Activated CD4-positive, alpha-beta T cell treated with anti-CD3 and anti-CD28 coated beads, Interleukin-2, amount 10 ng/mL, durations not matched to agents 24 days and 14 days (primary cell): Measurements from ENCODE around the gene GART. TPM values are rescaled to one million over a fixed set of nuclear protein-coding genes. Genes with fewer than 3 reads are reported as not detected.
A peak's percentile ranks its signal among the peaks of the same experiment; 100 is the strongest.
"Not testable (repeated sequence)": the region's sequence is repeated elsewhere in the genome, so short reads cannot be mapped to it uniquely, and the experiment has no call there.

Source experiments
- DNase-seq: peaks from one replicate; pipeline ENCODE4 v3.0.0; 2022
- H3K27ac Mint-ChIP-seq: one replicate; pipeline ENCODE4 v1.8.0; 2022; ENCODE audit warnings: mild to moderate bottlenecking, mixed read lengths
- H3K27me3 Mint-ChIP-seq: one replicate; pipeline ENCODE4 v1.8.0; 2022; ENCODE audit warnings: mixed read lengths
- H3K36me3 Mint-ChIP-seq: one replicate; pipeline ENCODE4 v1.8.0; 2022; ENCODE audit warnings: low read depth, mild to moderate bottlenecking, mixed read lengths
- H3K4me1 Mint-ChIP-seq: one replicate; pipeline ENCODE4 v1.8.0; 2021; ENCODE audit warnings: mixed read lengths
- H3K4me3 Mint-ChIP-seq: one replicate; pipeline ENCODE4 v1.8.0; 2022; ENCODE audit warnings: mild to moderate bottlenecking, moderate library complexity, mixed read lengths
- H3K9me3 Mint-ChIP-seq: one replicate; pipeline ENCODE4 v1.8.0; 2021; ENCODE audit warnings: mixed read lengths
- intact Hi-C: fragments of 100-400 bp; cut with micrococcal nuclease; formaldehyde crosslinking; loops from one replicate; pipeline ENCODE4 v1.15.1; 2023
- total RNA-seq: library from RNA; stranded (reverse); gene quantifications from 2 replicates; pipeline ENCODE4 v1.2.3, GENCODE V29; 2022

GART gene
- total RNA-seq, 1 donor from 2014 or later, result 221 TPM

DNA sequence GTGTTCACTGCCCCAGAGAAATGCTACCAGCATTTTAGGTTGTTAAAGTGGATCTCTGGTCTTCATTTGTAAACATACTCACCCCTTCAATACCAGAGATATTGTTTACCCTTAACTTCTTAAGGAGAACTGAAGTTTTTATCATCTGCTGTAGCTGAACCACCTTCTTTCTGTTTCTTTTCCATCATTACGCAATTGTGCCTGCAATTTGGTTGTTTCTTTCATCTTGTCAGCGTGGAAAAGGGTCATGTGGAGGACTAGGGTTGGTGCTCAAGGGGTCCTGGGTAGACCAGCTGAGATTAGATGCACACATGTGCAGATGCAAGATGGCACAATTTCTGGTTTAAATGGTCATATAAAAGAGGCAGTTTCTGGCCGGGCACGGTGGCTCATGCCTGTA lies 23.0 kb downstream of the GART start:
- intact Hi-C loops, result no loop called here
- DNase-seq, result no peak
- Mint-ChIP-seq H3K36me3 (peaks cover 56% of the 10 kb centered on the region), H3K27ac (no peak overlapping the region), H3K27me3 (no peaks in the 10 kb centered on the region), H3K4me1 (peaks cover 11% of the 10 kb centered on the region), H3K4me3 (no peak overlapping the region), H3K9me3 (no peaks in the 10 kb centered on the region)

DNA sequence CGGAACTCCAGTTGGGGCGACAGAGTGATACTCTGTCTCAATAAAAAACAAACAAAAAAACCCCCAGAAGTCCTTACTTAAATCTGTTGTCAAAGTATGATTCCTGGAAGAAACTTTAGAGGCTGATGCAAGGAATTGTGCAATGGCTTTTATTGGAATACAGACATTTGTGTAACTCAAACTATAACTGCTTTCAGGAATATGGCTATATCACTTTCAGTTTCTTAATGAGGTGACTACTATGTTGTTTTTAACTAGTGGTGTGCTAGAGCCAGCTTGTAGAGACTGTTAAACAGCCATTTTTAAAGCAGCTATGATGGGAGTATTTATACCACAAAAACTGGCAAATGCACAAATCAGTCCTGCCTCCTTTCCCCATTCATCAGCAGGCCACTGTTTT lies 27.7 kb downstream of the GART start:
- Mint-ChIP-seq H3K4me1 (peaks cover 11% of the 10 kb centered on the region), H3K27ac (peak overlapping the region; percentile 46)

DNA sequence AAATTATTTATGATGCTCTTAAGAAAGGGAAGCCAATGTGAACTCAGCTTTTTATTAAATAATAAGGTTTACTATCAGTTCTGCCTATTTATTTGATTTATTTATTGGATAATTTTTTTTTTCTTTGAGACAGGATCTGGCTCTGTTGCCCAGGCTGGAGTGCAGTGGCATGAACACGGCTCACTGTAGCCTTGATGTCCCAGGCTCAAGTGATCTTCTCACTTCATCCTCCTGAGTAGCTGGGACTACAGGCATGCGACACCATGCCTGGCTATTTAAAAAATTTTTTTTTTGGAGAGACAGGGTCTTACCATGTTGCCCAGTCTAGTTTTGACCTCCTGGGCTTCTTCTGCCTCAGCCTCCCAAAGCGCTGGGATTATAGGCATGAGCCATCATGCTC lies 29.4 kb downstream of the GART start:
- no peak overlapping the region for H3K4me3 Mint-ChIP-seq
- peaks cover 11% of the 10 kb centered on the region for H3K4me1 Mint-ChIP-seq
- H3K36me3 Mint-ChIP-seq, result peaks cover 71% of the 10 kb centered on the region
- intact Hi-C loops, result no loop called here
- H3K27ac Mint-ChIP-seq, result no peak overlapping the region
- no peaks in the 10 kb centered on the region for H3K27me3 Mint-ChIP-seq
- no peaks in the 10 kb centered on the region for H3K9me3 Mint-ChIP-seq
- no peak for DNase-seq

More for the DNA sequence above, 27.7 kb downstream of the GART start:
- Mint-ChIP-seq H3K9me3 (no peaks in the 10 kb centered on the region), H3K27me3 (no peaks in the 10 kb centered on the region), H3K36me3 (peaks cover 67% of the 10 kb centered on the region), H3K4me3 (no peak overlapping the region)
- no peak for DNase-seq
- intact Hi-C loops, result no loop called here

DNA sequence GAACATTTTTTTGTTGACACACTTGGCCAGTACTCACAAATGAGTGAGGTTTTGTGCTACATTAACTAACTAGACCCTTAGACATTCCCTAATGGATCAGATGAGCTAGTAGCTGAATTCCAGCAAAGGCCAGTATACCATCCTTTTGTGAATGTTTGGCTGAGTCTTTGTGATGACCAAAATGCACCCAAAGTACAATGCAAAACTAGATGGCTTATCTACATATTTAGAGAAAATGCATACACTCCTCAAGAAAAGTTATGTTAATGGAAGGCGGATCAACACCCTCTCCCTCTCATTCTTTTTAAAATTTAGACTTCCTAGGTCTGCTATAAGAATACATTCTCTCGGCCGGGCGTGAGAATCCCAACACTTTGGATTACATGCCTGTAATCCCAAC lies 30.3 kb downstream of the GART start:
- Mint-ChIP-seq H3K4me3 (no peak overlapping the region), H3K27ac (no peak overlapping the region), H3K9me3 (no peaks in the 10 kb centered on the region), H3K36me3 (peaks cover 70% of the 10 kb centered on the region), H3K27me3 (no peaks in the 10 kb centered on the region), H3K4me1 (peaks cover 11% of the 10 kb centered on the region)
- DNase-seq, result no peak
- intact Hi-C loops, result no loop called here

DNA sequence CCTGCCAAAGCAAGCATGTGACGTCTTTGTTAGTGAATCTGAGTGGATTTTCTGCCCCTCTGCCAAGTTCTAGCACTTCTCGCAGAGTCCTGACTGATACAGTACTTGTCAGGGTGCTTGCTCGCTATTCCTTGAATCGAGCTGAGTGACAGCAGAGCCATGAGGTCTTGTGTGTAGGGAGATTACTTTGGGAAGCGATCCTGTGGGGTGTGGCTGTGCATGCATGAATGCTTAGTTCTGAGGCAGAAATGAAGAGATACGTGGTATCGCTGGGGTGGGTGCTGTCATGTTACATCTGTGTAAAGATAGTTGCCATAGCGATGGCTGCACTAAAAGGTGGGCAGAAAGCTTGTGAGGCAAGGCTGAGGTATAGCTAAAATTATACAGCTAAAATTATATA lies 31.1 kb downstream of the GART start:
- H3K4me1 Mint-ChIP-seq, result peaks cover 11% of the 10 kb centered on the region
- no peak overlapping the region for H3K27ac Mint-ChIP-seq
- peaks cover 69% of the 10 kb centered on the region for H3K36me3 Mint-ChIP-seq
- intact Hi-C loops, result no loop called here
- no peaks in the 10 kb centered on the region for H3K27me3 Mint-ChIP-seq
- no peaks in the 10 kb centered on the region for H3K9me3 Mint-ChIP-seq
- DNase-seq, result no peak
- H3K4me3 Mint-ChIP-seq, result no peak overlapping the region

DNA sequence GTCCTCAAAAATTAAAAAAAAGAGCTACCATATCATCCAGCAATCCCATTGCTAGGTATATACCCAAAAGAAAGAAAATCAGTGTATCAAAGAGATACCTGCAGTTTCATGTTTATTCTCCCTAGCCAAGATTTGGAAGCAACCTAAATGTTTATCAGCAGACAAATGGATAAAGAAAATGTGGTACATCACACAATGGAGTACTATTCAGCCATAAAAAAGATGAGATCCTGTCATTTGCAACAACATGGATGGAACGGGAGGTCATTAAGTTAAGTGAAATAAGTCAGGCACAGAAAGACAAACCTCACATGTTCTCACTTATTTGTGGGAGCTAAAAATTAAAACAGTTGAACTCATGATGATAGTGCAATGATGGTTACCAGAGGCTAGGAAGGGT lies 34.9 kb downstream of the GART start:
- H3K9me3 Mint-ChIP-seq, H3K4me3 Mint-ChIP-seq, intact Hi-C loops, H3K27me3 Mint-ChIP-seq, H3K4me1 Mint-ChIP-seq, DNase-seq, H3K27ac Mint-ChIP-seq: not testable (repeated sequence)
- H3K36me3 Mint-ChIP-seq, result peaks cover 79% of the 10 kb centered on the region

DNA sequence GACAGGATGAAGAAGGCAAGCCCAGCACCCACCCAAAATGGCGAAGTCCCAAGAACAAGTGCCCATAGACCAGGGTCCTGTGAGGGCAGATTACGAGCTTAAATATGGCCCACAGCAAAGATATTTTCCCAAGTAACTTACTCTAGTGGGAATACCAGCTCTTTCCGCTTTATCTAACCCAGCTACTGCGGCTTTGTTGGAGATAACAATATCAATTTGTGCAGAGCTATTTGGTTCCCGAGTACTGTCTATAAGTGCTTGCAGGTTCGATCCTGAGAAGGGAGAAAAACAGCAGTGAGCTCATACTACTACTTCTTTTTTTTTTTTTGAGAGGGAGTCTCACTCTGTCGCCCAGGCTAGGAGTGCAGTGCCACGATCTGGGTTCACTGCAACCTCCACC lies 36.1 kb downstream of the GART start:
- no peak for DNase-seq
- Mint-ChIP-seq H3K4me3 (no peak overlapping the region), H3K27me3 (no peaks in the 10 kb centered on the region), H3K36me3 (peaks cover 70% of the 10 kb centered on the region), H3K27ac (no peak overlapping the region), H3K4me1 (no peaks in the 10 kb centered on the region), H3K9me3 (no peaks in the 10 kb centered on the region)
- intact Hi-C loops, result no loop called here

DNA sequence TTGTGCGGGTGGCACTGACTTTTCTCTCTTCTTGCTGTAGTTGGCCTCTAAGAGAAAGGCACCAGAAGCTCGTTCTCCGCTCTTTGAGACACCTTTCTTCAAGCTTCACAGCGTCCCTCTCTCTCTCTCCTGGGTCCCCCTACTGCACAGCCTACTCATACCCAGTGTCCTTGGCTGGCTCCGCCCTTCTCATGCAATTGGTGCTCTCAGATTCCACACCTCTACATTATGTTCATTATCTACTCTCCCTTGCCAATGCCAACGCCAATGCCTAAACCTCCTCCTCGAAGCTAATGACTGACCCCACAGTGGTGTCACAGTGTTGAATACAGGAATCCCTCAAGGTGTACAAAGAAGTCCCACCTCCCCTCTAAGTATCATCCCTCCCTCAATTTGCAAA lies 45.6 kb downstream of the GART start:
- no peak overlapping the region for H3K27ac Mint-ChIP-seq
- H3K27me3 Mint-ChIP-seq, result peaks cover 8% of the 10 kb centered on the region
- H3K4me1 Mint-ChIP-seq, result peaks cover 4% of the 10 kb centered on the region
- H3K4me3 Mint-ChIP-seq, result no peak overlapping the region
- intact Hi-C loops, result no loop called here
- H3K9me3 Mint-ChIP-seq, result no peaks in the 10 kb centered on the region
- H3K36me3 Mint-ChIP-seq, result no peaks in the 10 kb centered on the region
- DNase-seq, result no peak

DNA sequence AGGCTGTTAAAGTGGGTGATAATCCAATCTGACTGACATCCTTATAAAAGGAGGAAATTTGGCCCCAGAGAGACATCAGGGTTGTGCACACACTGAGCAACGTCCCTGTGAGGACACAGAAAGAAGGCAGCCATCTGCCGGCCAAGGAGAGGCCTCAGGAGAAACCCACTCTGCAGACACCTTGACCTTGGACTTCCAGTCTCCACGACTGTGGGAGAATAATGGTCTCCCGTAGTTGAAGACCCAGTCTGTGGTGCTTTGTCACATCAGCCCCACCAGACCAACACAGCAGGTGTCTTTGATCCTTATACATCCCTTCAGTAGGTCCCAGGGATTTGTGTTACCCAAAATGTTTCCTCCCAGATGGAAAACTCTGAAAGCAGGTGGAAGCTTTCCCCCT lies 46.2 kb downstream of the GART start:
- DNase-seq, result no peak
- peaks cover 8% of the 10 kb centered on the region for H3K4me1 Mint-ChIP-seq
- intact Hi-C loops, result no loop called here
- no peaks in the 10 kb centered on the region for H3K36me3 Mint-ChIP-seq
- no peak overlapping the region for H3K27ac Mint-ChIP-seq
- H3K27me3 Mint-ChIP-seq, result peaks cover 8% of the 10 kb centered on the region
- no peaks in the 10 kb centered on the region for H3K9me3 Mint-ChIP-seq
- no peak overlapping the region for H3K4me3 Mint-ChIP-seq

DNA sequence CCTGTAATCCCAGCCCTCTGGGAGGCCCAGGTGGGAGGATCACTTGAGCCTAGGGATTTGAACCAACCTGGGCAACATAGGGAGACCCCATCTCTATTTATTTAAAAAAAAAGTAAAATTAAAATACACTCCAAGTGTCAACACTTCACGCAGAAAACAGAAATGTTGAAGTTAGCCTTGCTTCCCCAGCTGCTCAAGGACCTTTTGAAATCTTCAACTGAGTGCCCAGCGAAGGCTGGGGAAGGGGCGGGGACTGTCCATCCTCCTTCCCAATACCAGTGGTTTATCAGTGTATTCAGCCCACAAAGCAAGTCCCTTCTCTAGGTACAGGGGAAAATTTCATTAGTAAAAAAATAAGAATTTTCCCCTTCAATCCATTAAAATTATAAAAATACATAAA lies 48.2 kb downstream of the GART start:
- intact Hi-C loops, result loop anchor here (5.0 kb wide), 1 partner anchor 94 kb away; the partner anchor contains the start of gene DONSON
- Mint-ChIP-seq H3K27me3 (peaks cover 13% of the 10 kb centered on the region), H3K9me3 (no peaks in the 10 kb centered on the region), H3K4me3 (no peak overlapping the region), H3K36me3 (no peaks in the 10 kb centered on the region), H3K4me1 (peaks cover 10% of the 10 kb centered on the region), H3K27ac (no peak overlapping the region)
- DNase-seq, result no peak

DNA sequence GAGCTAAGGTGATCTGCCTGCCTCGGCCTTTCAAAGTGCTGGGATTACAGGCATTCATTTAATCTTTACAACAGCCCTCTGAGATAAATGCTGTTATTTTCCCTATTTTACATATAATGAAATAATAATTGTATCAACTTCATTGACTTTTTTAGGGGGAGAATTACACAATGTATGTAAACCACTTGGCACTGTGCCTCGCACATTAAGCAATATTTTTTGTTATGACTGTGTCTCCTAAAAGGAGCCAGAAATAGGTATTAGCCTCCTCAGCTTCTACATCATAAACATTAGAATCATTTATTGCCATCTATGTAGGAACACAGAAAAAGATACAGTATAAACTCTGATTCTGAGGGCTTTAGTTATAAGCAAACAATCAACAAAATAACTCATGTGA lies 49.3 kb downstream of the GART start:
- H3K36me3 Mint-ChIP-seq, result no peaks in the 10 kb centered on the region

DNA sequence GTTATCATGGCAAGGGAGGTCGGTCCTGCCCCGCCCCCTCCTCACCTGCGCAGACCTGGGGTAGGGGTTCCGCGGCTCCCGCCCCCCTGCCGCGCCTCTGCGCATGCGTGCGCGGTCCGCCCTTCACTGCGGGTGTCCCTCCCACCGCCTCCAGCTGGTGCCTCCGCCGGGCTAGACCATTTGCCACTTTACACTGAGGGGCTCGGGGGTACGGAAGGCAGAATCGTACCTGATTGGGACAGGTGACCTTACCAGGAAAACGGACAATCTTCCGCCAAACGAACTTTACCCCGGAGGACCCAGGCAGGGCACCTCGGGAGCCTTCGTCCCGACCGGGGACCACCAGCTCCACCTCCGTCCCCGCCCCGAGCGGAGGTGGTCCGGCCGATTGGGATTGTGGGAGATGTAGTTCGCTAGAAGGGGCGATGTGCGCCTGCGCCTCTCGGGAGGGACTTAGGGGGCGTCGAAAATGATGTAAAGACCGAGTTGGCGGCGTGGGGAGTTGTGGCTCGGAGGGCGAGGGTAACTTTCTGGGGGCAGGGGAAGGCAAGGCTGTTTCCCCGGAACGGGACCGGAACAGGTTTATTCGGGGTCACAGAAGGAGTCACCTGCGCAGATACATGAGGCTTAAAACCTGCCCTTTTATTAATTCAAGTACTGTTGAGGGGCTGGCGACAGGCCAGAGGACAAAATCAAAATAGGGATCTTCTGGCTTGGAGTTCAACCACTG lies 50.4 kb downstream of the GART start, which contains the start of gene DNAJC28:
Gene DNAJC28 (minus strand): TSS at position 344 of the 730 bp plus-strand sequence. CDS start 2,323 bp downstream, outside the sequence.
- Mint-ChIP-seq H3K4me1 (peaks cover 10% of the 10 kb centered on the region), H3K4me3 (peak within 1 kb of the TSS; percentile 84), H3K27ac (peak within 1 kb of the TSS; percentile 72), H3K9me3 (no peaks in the 10 kb centered on the region), H3K27me3 (peaks cover 18% of the 10 kb centered on the region), H3K36me3 (no peaks in the 10 kb centered on the region)
- DNase-seq, result peak; percentile 98
- intact Hi-C loops, result loop anchor here (1.0 to 5.0 kb wide), 4 partner anchors 12 to 150 kb away; partner anchors contain the start of genes CRYZL1, DONSON, GART and TMEM50B

More for the DNA sequence above, 49.3 kb downstream of the GART start:
- H3K27me3 Mint-ChIP-seq, result peaks cover 18% of the 10 kb centered on the region
- DNase-seq, result no peak
- peak overlapping the region; percentile 34 for H3K4me3 Mint-ChIP-seq
- H3K4me1 Mint-ChIP-seq, result peaks cover 10% of the 10 kb centered on the region
- intact Hi-C loops, result loop anchor here (5.0 kb wide), 1 partner anchor 95 kb away; the partner anchor contains the start of gene DONSON
- no peak overlapping the region for H3K27ac Mint-ChIP-seq
- H3K9me3 Mint-ChIP-seq, result no peaks in the 10 kb centered on the region

DNA sequence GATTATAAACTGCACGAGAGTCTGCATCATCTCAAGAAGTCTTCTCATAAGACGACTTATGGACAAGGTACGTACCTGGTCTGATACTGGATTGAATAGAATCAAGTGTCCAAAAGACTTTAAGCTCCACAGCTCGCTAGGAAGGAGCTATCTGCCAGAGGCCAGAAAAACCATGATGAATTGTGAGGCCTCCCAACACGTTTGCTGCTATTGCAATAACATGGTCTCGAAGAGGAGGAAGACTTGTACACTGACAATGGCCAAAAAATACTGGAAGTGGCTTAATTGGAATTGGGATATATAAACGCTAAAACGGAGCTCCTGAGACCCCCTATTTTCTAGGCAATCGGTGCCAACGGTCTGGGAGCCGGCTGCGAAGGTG lies 50.9 kb downstream of the GART start:
- DNase-seq, result no peak
- H3K27ac Mint-ChIP-seq, result peak overlapping the region; percentile 13
- H3K4me1 Mint-ChIP-seq, result peaks cover 10% of the 10 kb centered on the region
- H3K9me3 Mint-ChIP-seq, result no peaks in the 10 kb centered on the region
- H3K36me3 Mint-ChIP-seq, result no peaks in the 10 kb centered on the region
- peaks cover 15% of the 10 kb centered on the region for H3K27me3 Mint-ChIP-seq
- H3K4me3 Mint-ChIP-seq, result peak overlapping the region; percentile 84
- intact Hi-C loops, result loop anchor here (1.0 to 5.0 kb wide), 4 partner anchors 12 to 150 kb away; partner anchors contain the start of genes CRYZL1, DONSON, GART and TMEM50B

DNA sequence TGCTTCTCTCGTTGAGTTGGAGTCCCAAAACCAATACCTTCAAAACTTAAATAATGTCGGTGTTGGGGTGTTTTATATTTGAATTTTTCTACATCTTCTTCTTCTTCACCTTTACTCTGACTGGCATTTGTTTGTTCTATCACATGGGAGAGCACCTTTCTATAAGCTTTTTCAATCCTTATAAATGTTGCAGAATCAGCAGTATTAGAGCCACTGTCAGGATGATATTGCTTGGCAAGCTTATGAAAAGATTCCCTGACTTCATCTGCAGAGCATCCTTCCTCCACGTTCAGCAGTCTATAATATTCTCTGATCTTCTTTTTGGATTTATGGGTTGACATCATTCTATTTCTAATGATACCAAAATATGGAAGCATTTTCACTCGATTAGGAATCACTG lies 53.0 kb downstream of the GART start:
- DNase-seq, result no peak
- no peaks in the 10 kb centered on the region for H3K9me3 Mint-ChIP-seq
- H3K4me1 Mint-ChIP-seq, result peaks cover 10% of the 10 kb centered on the region
- H3K27me3 Mint-ChIP-seq, result peaks cover 15% of the 10 kb centered on the region
- H3K4me3 Mint-ChIP-seq, result no peak overlapping the region
- intact Hi-C loops, result loop anchor here (10.0 kb wide), 1 partner anchor 714 kb away; the partner anchor contains the start of gene PAXBP1
- no peaks in the 10 kb centered on the region for H3K36me3 Mint-ChIP-seq
- H3K27ac Mint-ChIP-seq, result no peak overlapping the region
